PC-9 (cell line): ENCODE data around the gene TATDN2. TPM values are rescaled to one million over a fixed set of nuclear protein-coding genes. Genes with fewer than 3 reads are reported as not detected.

Experiments used
- BruUV-seq: library from RNA; stranded (reverse); fragments of 400-500 nt; replicated peaks from 2 replicates; lab custom pipeline; 2021; lab: Mats Ljungman, UMichigan
- CTCF ChIA-PET: fragments of 300-600 bp; sonication (Branson Sonifier 250); formaldehyde crosslinking; loops from one replicate; lab custom pipeline; 2022; ENCODE audit warnings: antibody characterized with exemption; lab: Charles Lee
- POLR2A ChIA-PET: fragments of 300-600 bp; sonication (Branson Sonifier 250); formaldehyde crosslinking; loops from one replicate; lab custom pipeline; 2022; ENCODE audit warnings: antibody characterized with exemption; ENCODE audit not compliant: unreplicated experiment; lab: Charles Lee
- DNase-seq, 2 experiments: peaks; one replicate each; pipeline versions ENCODE4 v3.0.0 to v3.0.0-alpha.2; 2015 to 2022; ENCODE audit warnings: mixed read lengths in 1 of 2
- H2AFZ ChIP-seq: fragments of 200-600 bp; sonication (generic); 2 replicates; pipeline ENCODE4 v1.8.1; 2017; ENCODE audit warnings: antibody characterized with exemption
- H3F3A ChIP-seq: fragments of 200-600 bp; sonication (generic); 2 replicates; pipeline ENCODE4 v1.8.1; 2017; ENCODE audit warnings: antibody characterized with exemption, mild to moderate bottlenecking, low read depth; ENCODE audit not compliant: insufficient read depth
- H3K27ac ChIP-seq: fragments of 200-600 bp; sonication (generic); 2 replicates; pipeline ENCODE4 v1.6.1; 2016; ENCODE audit warnings: mixed run types
- H3K27me3 ChIP-seq: fragments of 200-600 bp; sonication (generic); 2 replicates; pipeline ENCODE4 v1.6.1; 2016; ENCODE audit warnings: low read depth, mixed run types; ENCODE audit not compliant: insufficient read depth
- H3K36me3 ChIP-seq: fragments of 200-600 bp; sonication (generic); 2 replicates; pipeline ENCODE4 v1.6.1; 2016; ENCODE audit warnings: low read depth, mixed run types
- H3K4me1 ChIP-seq: fragments of 200-600 bp; sonication (generic); replicated peaks from 2 replicates; pipeline ENCODE4 v1.6.1; 2016; ENCODE audit warnings: mixed run types; ENCODE audit not compliant: insufficient read depth
- H3K4me2 ChIP-seq: fragments of 200-600 bp; sonication (generic); 2 replicates; pipeline ENCODE4 v1.6.1; 2017; ENCODE audit warnings: mixed run types
- H3K4me3 ChIP-seq: fragments of 200-600 bp; sonication (generic); 2 replicates; pipeline ENCODE4 v1.6.1; 2016; ENCODE audit warnings: mixed run types
- H3K79me2 ChIP-seq: fragments of 200-600 bp; sonication (generic); 2 replicates; pipeline ENCODE4 v1.6.1; 2017; ENCODE audit warnings: low read depth, mixed run types
- H3K9me2 ChIP-seq: fragments of 200-600 bp; sonication (generic); 2 replicates; pipeline ENCODE4 v1.8.1; 2017; ENCODE audit warnings: mild to moderate bottlenecking; ENCODE audit not compliant: insufficient read depth
- H3K9me3 ChIP-seq: fragments of 200-600 bp; sonication (generic); 2 replicates; pipeline ENCODE4 v1.8.1; 2016; ENCODE audit warnings: low read depth; ENCODE audit not compliant: insufficient read depth
- H4K20me1 ChIP-seq: fragments of 200-600 bp; sonication (generic); 2 replicates; pipeline ENCODE4 v1.8.1; 2017; ENCODE audit not compliant: insufficient read depth
- CTCF ChIP-seq: fragments of 200-600 bp; sonication (generic); conservative IDR thresholded peaks from 2 replicates; pipeline ENCODE4 v1.6.1; 2017; ENCODE audit warnings: mixed run types, antibody characterized with exemption, mild to moderate bottlenecking, moderate library complexity
- EZH2 ChIP-seq: fragments of 200-600 bp; sonication (generic); IDR thresholded peaks from 2 replicates; pipeline ENCODE4 v1.8.0; 2017; ENCODE audit warnings: antibody characterized with exemption, low read depth
- intact Hi-C: fragments of 100-400 bp; cut with micrococcal nuclease; formaldehyde crosslinking; loops from one replicate; pipeline ENCODE4 v1.10.0; 2022; ENCODE audit not compliant: unreplicated experiment
- total RNA-seq: library from RNA; stranded (reverse); gene quantifications from 2 replicates; pipeline ENCODE4 v1.2.3, GENCODE V29; 2021

Gene TATDN2
- total RNA-seq, 1 experiment from 2014 or later = 34.0 TPM

GRCh38 chr3:10283638-10284037 lies 35.4 kb downstream of the TATDN2 start:
- Histone ChIP-seq H3K79me2 (no peaks in the 10 kb centered on the region), H3K4me1 (no peaks in the 10 kb centered on the region), H4K20me1 (peaks cover 7% of the 10 kb centered on the region; the same call in 1 of the 2 replicates), H3K9me2 (no peaks in the 10 kb centered on the region), H3K4me2 (no peak overlapping the region), H2AFZ (no peak overlapping the region), H3K27ac (no peak overlapping the region), H3K4me3 (no peak overlapping the region), H3K27me3 (no peaks in the 10 kb centered on the region), H3F3A (no peaks in the 10 kb centered on the region; the same call in 1 of the 2 replicates), H3K36me3 (peaks cover 17% of the 10 kb centered on the region), H3K9me3 (no peaks in the 10 kb centered on the region)
- POLR2A ChIA-PET = no interaction called here
- intact Hi-C loops = no loop called here
- no peak for DNase-seq
- TF ChIP-seq CTCF = no peak
- TF ChIP-seq EZH2 = no peak
- CTCF ChIA-PET = no interaction called here
- BruUV-seq = no TSS peak

- peaks cover 7% of the 10 kb centered on the region; the same call in 1 of the 2 replicates for H4K20me1 ChIP-seq
- H3K4me3 ChIP-seq = no peak overlapping the region
- H3K27me3 ChIP-seq = no peaks in the 10 kb centered on the region
- H3K9me2 ChIP-seq = no peaks in the 10 kb centered on the region
- POLR2A ChIA-PET = no interaction called here
- CTCF ChIA-PET = no interaction called here
- no peaks in the 10 kb centered on the region for H3K79me2 ChIP-seq
- DNase-seq = no peak
- no peaks in the 10 kb centered on the region; the same call in 1 of the 2 replicates for H3F3A ChIP-seq
- H3K4me1 ChIP-seq = no peaks in the 10 kb centered on the region
- H3K4me2 ChIP-seq = no peak overlapping the region
- H3K27ac ChIP-seq = no peak overlapping the region
- no TSS peak for BruUV-seq
- no peak for TF ChIP-seq EZH2
- no peak for TF ChIP-seq CTCF
- H2AFZ ChIP-seq = no peak overlapping the region
- intact Hi-C loops = no loop called here
- H3K36me3 ChIP-seq = peaks cover 17% of the 10 kb centered on the region
- H3K9me3 ChIP-seq = no peaks in the 10 kb centered on the region
Measured at GRCh38 chr3:10284496-10284895, 36.2 kb downstream of the TATDN2 start.

- H4K20me1 ChIP-seq = 0 out of 2 replicates have a peak, but pooled peaks cover 7% of the 10 kb centered on the region
- H3K4me3 ChIP-seq = no peak overlapping the region
- H3K36me3 ChIP-seq = peaks cover 9% of the 10 kb centered on the region; the same call in 1 of the 2 replicates
- no peak overlapping the region for H3K27ac ChIP-seq
- BruUV-seq = no TSS peak
- no peaks in the 10 kb centered on the region for H3K4me1 ChIP-seq
- H3K27me3 ChIP-seq = no peaks in the 10 kb centered on the region
- H3K9me2 ChIP-seq = no peaks in the 10 kb centered on the region
- no peak for TF ChIP-seq EZH2
- no peak for TF ChIP-seq CTCF
- no peak for DNase-seq
- no peak overlapping the region for H2AFZ ChIP-seq
- CTCF ChIA-PET = interaction anchor here (0.6 kb wide), 1 partner anchor 74 kb away, joined by 4 read pairs; no protein-coding TSS in a partner anchor
- no peaks in the 10 kb centered on the region for H3K9me3 ChIP-seq
- POLR2A ChIA-PET = interaction anchor here (0.6 kb wide), 1 partner anchor 10 kb away, joined by 10 read pairs; no protein-coding TSS in a partner anchor
- H3K4me2 ChIP-seq = no peak overlapping the region
- H3F3A ChIP-seq = no peaks in the 10 kb centered on the region; the same call in 1 of the 2 replicates
- no peaks in the 10 kb centered on the region for H3K79me2 ChIP-seq
- intact Hi-C loops = no loop called here
Measured at GRCh38 chr3:10285272-10286132, 37.2 kb downstream of the TATDN2 start.
